ENCODE results near the gene MFSD6. TPM values are rescaled to one million over a fixed set of nuclear protein-coding genes. Genes with fewer than 3 reads are reported as not detected.

The MFSD6 gene
- total and polyA plus RNA-seq, 2 of the 8 experiments (the other 6 are each of a cell fraction or from before 2014, with no cell fraction given): 1.8 to 5.1 TPM

DNA sequence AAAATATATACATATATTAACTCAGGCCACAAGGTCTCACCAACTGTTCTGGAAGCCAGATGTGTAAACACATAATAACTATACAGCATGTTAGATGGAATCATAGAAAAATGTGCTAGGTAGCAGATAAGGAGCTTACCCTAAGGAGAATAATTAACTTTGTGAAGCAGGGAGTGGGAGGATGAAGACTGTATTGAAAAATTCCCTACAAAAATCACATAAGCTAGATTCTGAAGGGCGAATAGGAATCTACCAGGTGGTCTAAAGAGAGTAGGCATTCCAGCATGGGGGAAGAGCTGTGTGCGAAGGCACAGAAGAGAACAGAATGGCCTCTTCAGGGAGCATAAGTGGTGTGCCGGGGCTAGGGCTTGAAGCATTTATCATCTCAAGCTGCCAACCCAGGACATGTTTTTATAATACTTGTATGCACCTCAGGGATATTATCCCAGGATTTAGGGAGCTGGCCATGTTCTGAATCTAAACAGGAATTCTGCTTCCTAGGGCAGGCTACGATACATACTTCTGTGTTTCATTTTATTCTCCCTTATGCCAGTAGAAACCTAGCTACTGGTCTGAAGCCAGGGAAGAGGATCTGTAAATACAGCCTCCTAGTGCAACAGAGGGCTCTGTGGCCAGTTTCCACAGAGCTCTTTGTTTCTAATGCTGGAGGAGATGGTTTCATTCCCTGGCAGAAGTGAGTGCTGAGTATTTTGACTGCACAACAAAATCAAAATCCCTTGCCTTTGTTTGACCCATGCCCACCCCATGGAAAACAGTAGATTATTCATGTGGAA, 69.7 kb downstream of the MFSD6 start:
- FAIRE-seq: no peak
- Histone ChIP-seq H4K8ac (ENCODE audit: extremely low read depth, insufficient read depth, low read length) (no peak overlapping the region), H3K4ac (replicated peaks; ENCODE audit: insufficient read length, low read depth, low read length) (no peak overlapping the region), H4K5ac (ENCODE audit: insufficient read length, low read depth, low read length) (no peak overlapping the region), H3K23ac (ENCODE audit: insufficient read length) (no peak overlapping the region), H3K27ac (ENCODE audit: low read depth, low read length) (no peak overlapping the region), H2BK20ac (ENCODE audit: low read length) (no peak overlapping the region), H3K18ac (ENCODE audit: extremely low read depth, low read length) (no peak overlapping the region), H2BK120ac (replicated peaks; ENCODE audit: low read depth, low read length) (no peak overlapping the region), H3K4me2 (ENCODE audit: insufficient read depth in 1 of 2, low read depth in 2 of 2, low read length in 2 of 2) (no peak overlapping the region), H2AK5ac (ENCODE audit: low read depth, low read length) (no peak overlapping the region), H3K36me3 (ENCODE audit: control insufficient read depth in 2 of 4, insufficient read depth in 4 of 4, low read length in 3 of 4) (no peaks in the 10 kb centered on the region), H3K79me1 (ENCODE audit: low read depth, low read length) (no peaks in the 10 kb centered on the region), H3K4me1 (replicated peaks in 1 of 4; ENCODE audit: control insufficient read depth in 3 of 4, insufficient read depth in 4 of 4, low read length in 3 of 4) (no peaks in the 10 kb centered on the region), H2BK12ac (ENCODE audit: low read depth, low read length) (no peak overlapping the region), H4K20me1 (replicated peaks in 1 of 2; ENCODE audit: control insufficient read depth in 1 of 2, insufficient read depth in 2 of 2, low read length in 2 of 2) (no peaks in the 10 kb centered on the region), H4K91ac (replicated peaks; ENCODE audit: insufficient read length, low read length) (no peak overlapping the region), H3K56ac (replicated peaks; ENCODE audit: insufficient read length, low read depth, low read length) (no peak overlapping the region), H3K27me3 (replicated peaks in 1 of 4; ENCODE audit: control insufficient read depth in 3 of 4, extremely low read depth in 1 of 4, insufficient read depth in 3 of 4, low read length in 3 of 4) (no peaks in the 10 kb centered on the region), H3K9me3 (ENCODE audit: insufficient read depth in 2 of 2, low read depth in 1 of 2, low read length in 1 of 2) (no peaks in the 10 kb centered on the region), H2AFZ (ENCODE audit: low read length) (no peak overlapping the region), H2BK5ac (ENCODE audit: low read depth, low read length) (no peak overlapping the region), H3K14ac (ENCODE audit: insufficient read length) (no peak overlapping the region), H3K23me2 (ENCODE audit: low read depth, low read length) (no peaks in the 10 kb centered on the region), H2BK15ac (ENCODE audit: low read length) (no peak overlapping the region), H3K79me2 (ENCODE audit: control insufficient read depth in 1 of 2, insufficient read depth in 2 of 2, low read length in 2 of 2) (no peaks in the 10 kb centered on the region), H3K4me3 (ENCODE audit: extremely low read depth in 1 of 4, insufficient read depth in 2 of 4, low read depth in 3 of 4, low read length in 4 of 4) (no peak overlapping the region), H3K9ac (replicated peaks in 1 of 4; ENCODE audit: extremely low read depth in 1 of 4, low read depth in 3 of 4, low read length in 3 of 4) (no peak overlapping the region)
- ChIA-PET CTCF (ENCODE audit: partially characterized antibody) (interaction anchor here (0.7 to 1.4 kb wide), 3 partner anchors 15 to 260 kb away, joined by 3 to 4 read pairs (median 3); no protein-coding TSS in a partner anchor), POLR2A (ENCODE audit: partially characterized antibody) (interaction anchor here (1.1 kb wide), 1 partner anchor 10 kb away, joined by 3 read pairs; no protein-coding TSS in a partner anchor)
- WGBS, 2 experiments (ENCODE audit: extremely low coverage in 1 of 2, insufficient coverage in 1 of 2, insufficient read length in 1 of 2, insufficient replicate concordance in 2 of 2, low coverage in 1 of 2, low lambda C conversion rate in 2 of 2, missing lambda C conversion rate in 1 of 2): 97% methylated on average over 4 of the region's 4 CpGs; no CpG with 5 or more reads in 1 of the 2 experiments
- DNase-seq (ENCODE audit: low read depth in 1 of 2, low spot score in 2 of 2): no peak
- no peak for TF ChIP-seq SIX5 (IDR thresholded peaks at IDR 0.05; ENCODE audit: low read depth, low read length)
- no peak for TF ChIP-seq CREB1 (IDR thresholded peaks at IDR 0.05)
- TF ChIP-seq POLR2A (IDR thresholded peaks at IDR 0.05; ENCODE audit: control extremely low read depth in 1 of 2, low read depth in 2 of 2, low read length in 2 of 2): no peak
- no peak for TF ChIP-seq CBX8 (IDR thresholded peaks at IDR 0.05; ENCODE audit: borderline replicate concordance, low read depth, low read length)
